ENCODE results near the gene BUB3. TPM values are rescaled to one million over a fixed set of nuclear protein-coding genes. Genes with fewer than 3 reads are reported as not detected.

Gene BUB3
- 10 to 100 TPM; 64.2 to 77.9 TPM for total RNA-seq

- Histone ChIP-seq H3K4me1 (ENCODE audit: control insufficient read depth in 1 of 2, low read depth in 2 of 2) (peaks cover 18 to 43% of the 10 kb centered on the region in 2 donors), H3K27ac (peak within 1 kb of the TSS; percentile 83 to 89), H3K9me3 (no peaks in the 10 kb centered on the region), H3K27me3 (replicated peaks; ENCODE audit: insufficient read depth) (peaks cover 23% of the 10 kb centered on the region), H3K36me3 (no peaks in the 10 kb centered on the region), H3K4me3 (peak within 1 kb of the TSS; percentile 93)
- TF ChIP-seq CTCF (IDR thresholded peaks at IDR 0.05): peak; percentile 8
- peak; percentile 94 for DNase-seq (ENCODE audit: low spot score)
- peak; percentile 99 for ATAC-seq (ENCODE audit: insufficient number of reproducible peaks, low FRiP score, low read depth)
Observed at GRCh38 chr10:123154092-123154710, at the start of gene BUB3. Gene BUB3, plus strand, starts transcription at chr10:123154402. Its CDS starts 516 bp downstream, at chr10:123154918.

- H3K27me3 ChIP-seq (replicated peaks; ENCODE audit: insufficient read depth): no peaks in the 10 kb centered on the region
- TF ChIP-seq CTCF (IDR thresholded peaks at IDR 0.05): no peak
- H3K36me3 ChIP-seq: no peaks in the 10 kb centered on the region
Observed at GRCh38 chr10:123109466-123109865, 44.7 kb upstream of the BUB3 start.

GRCh38 chr10:123117644-123118417 lies 36.4 kb upstream of the BUB3 start:
- no peaks in the 10 kb centered on the region for H3K4me1 ChIP-seq (ENCODE audit: control insufficient read depth in 1 of 2, low read depth in 2 of 2)
- peaks cover 9% of the 10 kb centered on the region for H3K27me3 ChIP-seq (replicated peaks; ENCODE audit: insufficient read depth)
- no peak overlapping the region for H3K4me3 ChIP-seq
- H3K27ac ChIP-seq: no peak overlapping the region
- TF ChIP-seq CTCF (IDR thresholded peaks at IDR 0.05): no peak
- no peaks in the 10 kb centered on the region for H3K36me3 ChIP-seq
- DNase-seq (ENCODE audit: low spot score): no peak
- H3K9me3 ChIP-seq: no peaks in the 10 kb centered on the region
- ATAC-seq (ENCODE audit: insufficient number of reproducible peaks, low FRiP score, low read depth): no peak

More at GRCh38 chr10:123109466-123109865, 44.7 kb upstream of the BUB3 start:
- no peak overlapping the region for H3K4me3 ChIP-seq
- H3K4me1 ChIP-seq (ENCODE audit: control insufficient read depth in 1 of 2, low read depth in 2 of 2): no peaks in the 10 kb centered on the region
- H3K9me3 ChIP-seq: no peaks in the 10 kb centered on the region
- DNase-seq (ENCODE audit: low spot score) (no peak), ATAC-seq (ENCODE audit: insufficient number of reproducible peaks, low FRiP score, low read depth) (no peak)
- no peak overlapping the region for H3K27ac ChIP-seq

GRCh38 chr10:123119081-123119480 lies 35.1 kb upstream of the BUB3 start:
- no peaks in the 10 kb centered on the region for H3K36me3 ChIP-seq
- no peak overlapping the region for H3K4me3 ChIP-seq
- DNase-seq (ENCODE audit: low spot score) (no peak), ATAC-seq (ENCODE audit: insufficient number of reproducible peaks, low FRiP score, low read depth) (no peak)
- peaks cover 9% of the 10 kb centered on the region for H3K27me3 ChIP-seq (replicated peaks; ENCODE audit: insufficient read depth)
- no peak for TF ChIP-seq CTCF (IDR thresholded peaks at IDR 0.05)
- no peaks in the 10 kb centered on the region for H3K4me1 ChIP-seq (ENCODE audit: control insufficient read depth in 1 of 2, low read depth in 2 of 2)
- no peak overlapping the region for H3K27ac ChIP-seq
- H3K9me3 ChIP-seq: no peaks in the 10 kb centered on the region

GRCh38 chr10:123126246-123126645 lies 28.0 kb upstream of the BUB3 start:
- H3K9me3 ChIP-seq: no peaks in the 10 kb centered on the region
- no peaks in the 10 kb centered on the region for H3K27me3 ChIP-seq (replicated peaks; ENCODE audit: insufficient read depth)
- no peak overlapping the region for H3K4me3 ChIP-seq
- no peak for DNase-seq (ENCODE audit: low spot score)
- no peaks in the 10 kb centered on the region for H3K36me3 ChIP-seq
- ATAC-seq (ENCODE audit: insufficient number of reproducible peaks, low FRiP score, low read depth): no peak
- no peaks in the 10 kb centered on the region for H3K4me1 ChIP-seq (ENCODE audit: control insufficient read depth in 1 of 2, low read depth in 2 of 2)
- TF ChIP-seq CTCF (IDR thresholded peaks at IDR 0.05): no peak
- H3K27ac ChIP-seq: no peak overlapping the region

Data from thoracic aorta (tissue), 2 donors.